ENCODE results near the gene PDIK1L. TPM values are rescaled to one million over a fixed set of nuclear protein-coding genes. Genes with fewer than 3 reads are reported as not detected.

Gene PDIK1L
- 2.3 and 4.5 TPM in 2 replicates for total RNA-seq

DNA sequence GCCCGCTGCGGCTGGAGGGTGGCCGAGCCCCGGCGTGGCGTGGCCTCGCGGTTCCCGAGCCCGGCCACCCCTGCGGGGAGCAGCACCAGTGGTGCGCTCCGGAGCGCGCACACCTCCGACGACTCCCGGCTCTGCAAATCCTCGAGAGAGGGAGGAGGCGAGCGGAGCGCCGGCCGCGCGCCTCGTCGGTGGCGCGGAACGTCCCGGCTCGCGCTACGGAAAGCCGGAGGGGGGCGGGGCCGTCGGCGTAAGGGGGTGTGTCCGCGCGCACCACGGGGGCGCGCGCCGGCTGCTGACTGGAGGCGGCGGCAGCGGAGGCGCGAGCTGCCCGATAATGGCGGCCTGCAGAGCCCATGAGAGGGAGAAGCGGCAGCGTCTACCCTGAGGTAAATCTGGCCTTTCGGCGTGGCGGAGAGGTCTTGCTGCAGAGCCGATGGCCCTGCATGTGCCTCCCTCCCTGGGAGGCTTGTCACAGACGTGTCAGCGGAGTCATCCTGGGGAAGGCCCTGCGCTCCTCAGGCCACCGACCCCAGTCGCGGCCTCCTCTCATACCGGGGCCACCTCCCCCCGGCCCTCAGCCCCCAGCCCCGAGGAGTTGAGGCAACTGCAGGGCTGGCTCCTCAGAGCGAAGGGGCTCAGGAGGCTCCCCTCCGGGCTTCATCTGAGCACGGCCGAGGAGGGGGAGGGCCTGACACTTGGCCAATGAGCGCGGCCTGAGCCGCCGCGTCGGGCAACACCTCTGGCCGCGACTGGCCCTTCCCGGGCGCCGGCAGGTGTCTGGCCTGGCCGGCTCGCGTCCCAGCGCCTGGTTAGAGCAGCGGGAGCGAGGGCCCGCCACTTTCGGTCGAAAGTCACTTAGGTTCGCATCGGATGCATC lies at the start of gene PDIK1L:
PDIK1L (plus strand) TSS at position 295 of the 877 bp plus-strand sequence. CDS start 2,485 bp downstream, outside the sequence.

DNA sequence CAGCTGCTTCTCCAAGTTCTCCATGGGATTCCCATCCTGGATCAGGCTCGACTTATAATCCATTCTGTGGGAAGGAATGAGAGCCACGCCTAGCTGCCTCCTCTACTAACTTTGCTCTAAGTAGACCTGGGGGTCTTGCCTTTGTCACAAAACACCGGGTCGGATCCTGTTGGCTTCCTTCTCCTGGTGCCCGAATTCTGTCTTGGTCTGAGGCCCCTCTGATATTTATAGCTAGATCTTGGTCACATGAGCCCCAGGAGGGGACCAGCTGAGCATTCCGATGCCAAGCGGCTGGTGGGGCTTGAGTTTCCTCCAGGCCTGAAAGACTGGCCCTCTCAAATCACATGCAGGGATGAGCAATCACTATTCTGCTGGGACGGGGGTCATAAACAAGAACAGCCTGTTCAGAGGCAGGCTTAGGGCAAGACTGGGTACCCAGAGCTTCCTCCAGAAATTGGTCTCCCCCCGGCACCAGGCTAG lies 44.2 kb upstream of the PDIK1L start, which contains the start of gene TRIM63:
TRIM63 (minus strand) TSS at position 199 of the 480 bp plus-strand sequence; CDS start at position 63, 136 bp downstream.

DNA sequence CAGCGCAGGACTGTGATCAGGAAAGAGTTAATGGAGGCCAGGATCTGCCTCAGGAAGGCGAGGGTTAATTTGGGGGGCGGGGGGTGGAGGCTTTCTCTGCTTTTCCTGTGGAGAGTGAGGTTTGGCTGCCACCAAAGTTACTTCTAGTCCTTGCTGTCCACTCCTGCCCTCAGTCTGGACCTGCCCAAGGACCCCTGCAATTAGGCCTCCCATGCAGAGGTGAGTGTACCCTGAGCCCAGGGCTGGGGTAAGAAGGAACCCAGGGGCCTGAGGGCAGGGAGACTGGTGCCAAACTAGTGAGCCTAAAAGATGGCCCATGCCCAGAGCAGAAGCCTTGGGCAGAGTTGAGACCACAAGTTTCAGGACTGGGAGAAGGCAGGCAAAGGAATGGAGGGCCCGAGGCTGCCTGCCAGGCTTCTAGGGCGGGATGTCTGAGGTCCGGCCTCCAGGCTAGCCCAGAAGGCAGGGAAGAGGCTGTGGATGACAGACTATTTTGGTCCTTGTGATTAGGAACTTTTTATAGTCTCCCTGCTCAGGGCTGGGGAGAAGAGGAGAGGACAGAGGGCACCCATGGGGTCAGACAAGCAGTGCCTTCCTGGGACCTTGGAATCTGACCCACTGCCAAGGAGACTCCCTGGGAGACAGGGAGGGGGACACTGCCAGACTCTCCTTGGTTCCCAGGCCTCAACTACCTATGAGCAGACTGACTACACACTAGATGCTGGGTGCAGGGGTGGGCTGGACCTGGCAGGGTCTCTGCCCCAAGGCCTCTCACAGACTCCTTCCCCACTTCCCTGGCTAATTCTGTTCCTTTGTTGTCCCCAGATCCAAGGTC lies 47.5 kb downstream of the PDIK1L start, which contains the start of gene FAM110D:
FAM110D (plus strand) TSS at position 172 of the 835 bp plus-strand sequence. CDS start 2,213 bp downstream, outside the sequence.

DNA sequence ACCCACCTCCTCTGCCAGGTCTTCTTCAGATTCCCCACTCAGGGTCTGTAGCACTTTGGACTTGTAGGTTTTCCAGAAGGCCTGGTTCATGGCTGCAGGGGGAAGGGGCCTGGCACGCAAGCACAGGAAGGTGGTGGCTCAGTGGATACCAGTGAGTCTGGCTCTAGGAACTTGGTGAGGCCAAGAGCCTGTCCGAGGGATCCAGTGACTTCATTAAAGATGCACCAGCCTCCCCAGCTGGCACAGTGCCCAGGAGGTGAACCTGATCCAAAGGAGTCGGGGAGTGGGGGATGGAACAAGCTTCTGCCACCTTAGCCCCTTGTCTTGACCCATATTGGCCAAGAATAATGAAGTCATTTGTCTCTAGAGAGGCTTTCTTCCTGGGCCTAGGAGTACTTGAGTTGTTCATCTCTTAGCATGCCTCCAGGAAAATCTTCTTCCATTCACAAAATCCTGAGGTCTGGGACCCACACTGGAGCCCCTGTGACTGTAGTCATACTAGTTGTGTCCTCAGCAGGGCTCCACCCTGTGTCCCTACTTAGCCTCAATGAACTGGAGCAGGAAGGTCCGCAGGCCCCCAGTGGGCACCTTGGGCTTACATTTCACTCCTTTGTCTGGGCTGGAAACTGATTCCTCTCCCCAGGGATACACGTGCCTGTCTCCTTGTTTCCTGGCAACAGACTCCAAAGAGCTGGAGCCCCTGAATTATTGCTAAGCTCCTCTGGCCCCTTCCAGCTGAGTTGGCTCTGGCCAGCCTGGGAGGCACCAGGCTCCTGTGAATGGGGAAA lies 57.0 kb downstream of the PDIK1L start, which contains the start of gene C1orf232:
C1orf232 (minus strand) TSS at position 554 of the 788 bp plus-strand sequence; CDS start at position 90, 464 bp downstream.

DNA sequence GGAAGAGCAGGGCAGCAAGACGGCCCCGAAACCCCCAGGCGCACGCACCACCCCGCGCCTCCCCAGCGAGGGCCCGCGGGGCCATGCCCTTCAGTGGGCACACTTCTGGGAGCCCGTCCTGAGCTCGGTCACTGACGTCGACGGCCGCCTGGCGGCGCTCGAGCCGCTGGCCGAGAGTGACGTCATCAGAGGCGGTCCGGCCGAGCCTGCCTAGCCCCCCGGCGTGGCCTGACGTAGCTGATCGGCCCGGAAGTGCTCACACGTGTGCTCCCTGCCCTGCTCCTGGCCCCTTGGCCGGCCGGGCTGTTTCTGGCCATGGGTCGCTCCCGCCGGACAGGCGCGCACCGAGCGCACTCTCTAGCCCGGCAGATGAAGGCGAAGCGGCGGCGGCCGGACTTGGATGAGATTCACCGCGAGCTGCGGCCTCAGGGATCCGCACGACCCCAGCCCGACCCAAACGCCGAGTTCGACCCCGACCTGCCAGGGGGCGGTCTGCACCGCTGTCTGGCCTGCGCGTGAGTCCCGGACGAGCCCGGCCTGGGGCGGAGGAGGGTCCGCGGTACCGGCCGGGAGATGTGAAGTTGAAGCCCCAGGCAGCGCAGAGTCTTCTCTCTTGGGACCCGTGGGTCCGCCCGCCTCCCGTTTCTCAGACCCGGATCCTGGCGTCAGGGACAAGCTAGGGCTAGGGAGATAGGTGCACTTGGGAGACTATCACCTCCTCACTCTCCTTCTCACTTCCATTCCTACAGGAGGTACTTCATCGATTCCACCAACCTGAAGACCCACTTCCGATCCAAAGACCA lies 58.2 kb downstream of the PDIK1L start, which contains the start of gene ZNF593:
ZNF593 (plus strand) TSS at position 240 of the 803 bp plus-strand sequence; CDS start at position 316, 76 bp downstream.

DNA sequence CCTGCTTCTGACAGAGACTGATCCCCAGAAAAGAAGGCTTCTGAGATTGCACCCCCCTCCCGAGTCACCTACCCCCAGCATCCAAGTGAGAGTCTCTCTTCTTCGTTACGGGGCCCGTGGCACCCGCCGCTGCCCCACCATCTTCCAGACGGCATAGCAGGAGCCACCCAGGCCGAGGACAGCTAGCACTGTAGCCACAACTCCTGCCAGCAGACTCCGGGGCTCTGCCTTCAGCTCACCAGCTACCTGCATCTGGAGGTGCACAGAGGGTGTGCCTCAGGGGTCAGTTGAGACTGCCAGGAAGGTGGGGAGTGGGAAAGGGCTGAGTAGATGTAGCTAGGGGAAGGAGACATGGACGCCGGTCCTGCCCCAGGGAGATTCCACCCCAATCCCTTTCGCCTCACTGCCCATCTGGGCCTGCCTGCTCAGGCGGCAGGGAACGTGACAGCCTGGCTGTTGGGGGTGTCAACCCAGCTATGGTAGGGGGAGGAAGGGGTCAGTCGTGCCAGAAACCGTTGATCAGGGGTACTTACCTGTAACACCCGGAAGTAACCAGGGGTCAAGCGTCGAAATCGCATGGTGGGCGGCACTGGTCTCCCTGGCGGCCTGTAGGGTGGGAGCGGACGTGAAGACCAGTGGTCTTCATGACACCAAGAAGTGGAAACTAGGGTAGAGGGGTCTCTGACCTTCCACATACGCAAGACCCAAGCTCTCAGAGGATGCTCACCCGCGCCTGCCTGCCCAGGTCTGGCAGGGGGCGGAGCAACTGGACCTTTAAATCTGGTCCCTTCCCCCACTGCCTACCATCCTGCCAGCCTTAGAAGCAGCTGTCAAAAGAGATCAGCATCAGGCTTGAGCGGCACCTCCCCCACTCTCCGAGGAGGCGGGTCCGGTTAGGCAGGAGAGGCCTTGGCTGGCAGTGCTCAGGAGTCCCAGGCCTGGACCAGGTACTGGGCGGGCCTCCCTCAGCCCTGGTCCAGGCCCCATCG lies 59.8 kb downstream of the PDIK1L start, which contains the start of gene ZNF593OS:
ZNF593OS (minus strand) TSS at position 749 of the 989 bp plus-strand sequence; CDS start at position 578, 171 bp downstream.

Other genes with a start within 250 kb of the PDIK1L start
- gene PAQR7, start 236.1 kb upstream of the PDIK1L start, total RNA-seq: 7.3 and 8.5 TPM in 2 replicates
- gene STMN1, start 205.4 kb upstream of the PDIK1L start, total RNA-seq: 13.6 and 19.1 TPM in 2 replicates
- gene PAFAH2, start 113.8 kb upstream of the PDIK1L start, total RNA-seq: 3.1 and 10.3 TPM in 2 replicates
- gene EXTL1, start 90.0 kb upstream of the PDIK1L start, total RNA-seq: 0.49 TPM in 1 of 2 replicates, not detected in the other
- gene SLC30A2, start 65.7 kb upstream of the PDIK1L start, total RNA-seq: not detected in 2 replicates
- not detected in 2 replicates for gene TRIM63, start 44.2 kb upstream of the PDIK1L start, total RNA-seq
- gene FAM110D, start 47.3 kb downstream of the PDIK1L start, total RNA-seq: 0.36 TPM in 1 of 2 replicates, not detected in the other
- gene C1orf232, start 57.1 kb downstream of the PDIK1L start, total RNA-seq: not detected in 2 replicates
- gene ZNF593, start 58.1 kb downstream of the PDIK1L start, total RNA-seq: 32.2 and 51.1 TPM in 2 replicates
- not detected in 2 replicates for gene ZNF593OS, start 60.0 kb downstream of the PDIK1L start, total RNA-seq
- not detected in 2 replicates for gene CNKSR1, start 65.7 kb downstream of the PDIK1L start, total RNA-seq
- not detected in 2 replicates for gene CATSPER4, start 78.8 kb downstream of the PDIK1L start, total RNA-seq
- gene CEP85, start 122.4 kb downstream of the PDIK1L start, total RNA-seq: 4.1 and 5.2 TPM in 2 replicates
- gene SH3BGRL3, start 168.3 kb downstream of the PDIK1L start, total RNA-seq: 162 and 186 TPM in 2 replicates
- gene UBXN11, start 194.8 kb downstream of the PDIK1L start, total RNA-seq: 2.6 and 3.6 TPM in 2 replicates
- gene CD52, start 206.1 kb downstream of the PDIK1L start, total RNA-seq: not detected in 2 replicates
- gene CRYBG2, start 242.3 kb downstream of the PDIK1L start, total RNA-seq: not detected in 2 replicates

Data from cardiac atrium fibroblast (primary cell).